Common myeloid progenitor, CD34-positive (primary cell): Measurements from ENCODE around the gene PDZD8.

ENCODE experiments used
- CTCF ChIA-PET: fragments of 350-600 bp; sonication (Branson Sonifier 250); formaldehyde crosslinking; loops from one replicate; lab custom pipeline; 2021; ENCODE audit warnings: antibody characterized with exemption; lab: Charles Lee
- POLR2A ChIA-PET: fragments of 350-600 bp; sonication (Branson Sonifier 250); formaldehyde crosslinking; loops from one replicate; lab custom pipeline; 2021; ENCODE audit warnings: antibody characterized with exemption; lab: Charles Lee
- DNase-seq, 3 donors: peaks; one replicate each; pipeline versions ENCODE4 v3.0.0 to v3.0.0-alpha.2; 2013
- H3K27ac ChIP-seq, 2 experiments: 1 replicate in 1 of 2; 2 replicates in 1 of 2; pipeline ENCODE4 v1.7.0; 2013; ENCODE audit warnings: inconsistent platforms in 2 of 2, low read length in 2 of 2, mild to moderate bottlenecking in 2 of 2, low read depth in 1 of 2, moderate library complexity in 1 of 2; ENCODE audit not compliant: severe bottlenecking in 2 of 2, insufficient read depth in 1 of 2, poor library complexity in 1 of 2
- H3K27me3 ChIP-seq, 5 experiments: replicated peaks in 2 of 5; 1 replicate in 3 of 5; 2 replicates in 2 of 5; pipeline versions ENCODE4 v1.6.1 to v1.7.0; 2013; ENCODE audit warnings: low read length in 4 of 5, mild to moderate bottlenecking in 2 of 5, moderate library complexity in 2 of 5, inconsistent platforms in 1 of 5; ENCODE audit not compliant: insufficient read depth in 5 of 5, control insufficient read depth in 4 of 5
- H3K36me3 ChIP-seq, 4 experiments: 1 replicate in 2 of 4; 2 replicates in 2 of 4; pipeline versions ENCODE4 v1.6.1 to v1.7.0; 2013; ENCODE audit warnings: low read length in 3 of 4, control low read depth in 1 of 4, mild to moderate bottlenecking in 1 of 4; ENCODE audit not compliant: control insufficient read depth in 4 of 4, insufficient read depth in 4 of 4
- H3K4me1 ChIP-seq, 4 experiments: 1 replicate in 3 of 4; 2 replicates in 1 of 4; pipeline versions ENCODE4 v1.6.1 to v1.7.1; 2013; ENCODE audit warnings: low read length in 3 of 4, mild to moderate bottlenecking in 3 of 4, control low read depth in 1 of 4, inconsistent platforms in 1 of 4, moderate library complexity in 1 of 4; ENCODE audit not compliant: control insufficient read depth in 4 of 4, insufficient read depth in 4 of 4; ENCODE audit errors: control extremely low read depth in 1 of 4
- H3K4me3 ChIP-seq, 7 experiments: 1 replicate in 4 of 7; 2 replicates in 3 of 7; pipeline versions ENCODE4 v1.5.1 to v1.7.0; 2013; ENCODE audit warnings: mild to moderate bottlenecking in 7 of 7, low read length in 6 of 7, moderate library complexity in 6 of 7, inconsistent platforms in 2 of 7, low read depth in 2 of 7, control low read depth in 1 of 7; ENCODE audit not compliant: insufficient read depth in 4 of 7, control insufficient read depth in 1 of 7; ENCODE audit errors: extremely low read depth in 1 of 7
- H3K9me3 ChIP-seq, 5 experiments: 1 replicate in 4 of 5; 2 replicates in 1 of 5; pipeline versions ENCODE4 v1.6.1 to v1.7.1; 2013; ENCODE audit warnings: low read length in 4 of 5, mild to moderate bottlenecking in 2 of 5, inconsistent platforms in 1 of 5, low read depth in 1 of 5, moderate library complexity in 1 of 5; ENCODE audit not compliant: control insufficient read depth in 4 of 5, insufficient read depth in 2 of 5; ENCODE audit errors: control extremely low read depth in 1 of 5
- WGBS: methylation state at CpG from one replicate; pipeline ENCODE4 v1.1.5; 2013; ENCODE audit not compliant: insufficient coverage; 5-methylcytosine and 5-hydroxymethylcytosine counted together

Gene PDZD8

DNA sequence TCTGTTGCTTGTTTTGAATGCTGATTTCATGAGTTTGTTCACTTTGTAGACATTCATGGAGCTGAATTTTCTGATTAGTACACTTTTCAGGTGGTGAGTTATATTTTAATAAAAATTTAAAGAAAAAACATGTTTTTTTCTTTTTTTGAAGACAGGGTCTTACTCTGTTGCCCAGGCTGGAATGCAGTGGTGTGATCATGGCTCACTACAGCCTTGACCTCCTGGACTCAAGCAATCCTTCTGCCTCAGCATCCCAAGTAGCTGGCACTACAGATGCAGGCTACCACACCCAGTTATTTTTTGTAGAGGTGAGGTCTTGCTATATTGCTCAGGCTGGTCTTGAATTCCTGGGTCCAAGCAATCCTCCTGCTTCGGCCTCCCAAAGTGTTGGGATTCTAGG lies 23.7 kb downstream of the PDZD8 start:
- no peak for DNase-seq
- ChIA-PET CTCF (interaction anchor here (1.0 to 3.5 kb wide), 8 partner anchors 9 to 135 kb away, joined by 3 to 15 read pairs (median 6); no protein-coding TSS in a partner anchor), POLR2A (no interaction called here)
- Histone ChIP-seq H3K36me3 (peaks cover 0 to 5% (median 4%) of the 10 kb centered on the region in 4 experiments), H3K27me3 (no peaks in the 10 kb centered on the region), H3K4me3 (no peak overlapping the region), H3K27ac (no peak overlapping the region), H3K9me3 (no peaks in the 10 kb centered on the region), H3K4me1 (peaks cover 19 to 61% (median 29%) of the 10 kb centered on the region in 4 experiments)
- no CpG with 5 or more reads among the region's 1 CpG for WGBS

DNA sequence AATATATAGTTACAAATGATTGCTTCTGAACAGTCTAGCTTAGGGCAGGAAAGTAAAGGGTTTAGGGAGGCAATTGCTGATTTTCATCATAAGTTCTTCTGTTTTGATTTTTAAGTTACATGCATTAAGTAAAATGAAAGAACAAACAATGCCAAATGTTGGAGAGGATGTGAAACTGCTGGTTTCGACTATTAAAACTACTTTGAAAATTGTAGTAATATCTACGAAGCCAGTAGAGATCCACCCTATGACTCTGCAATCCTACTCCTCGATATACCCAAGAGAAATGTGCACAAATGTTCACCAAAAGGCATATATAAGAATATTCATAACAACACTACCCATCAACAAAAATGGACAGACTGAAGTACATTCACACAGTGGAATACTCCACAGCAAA lies 24.3 kb downstream of the PDZD8 start:
- Histone ChIP-seq H3K4me1 (peaks cover 19 to 58% (median 29%) of the 10 kb centered on the region in 4 experiments), H3K4me3 (no peak overlapping the region), H3K9me3 (no peaks in the 10 kb centered on the region), H3K36me3 (peaks cover 0 to 5% (median 4%) of the 10 kb centered on the region in 4 experiments), H3K27me3 (no peaks in the 10 kb centered on the region), H3K27ac (no peak overlapping the region)
- CTCF ChIA-PET: interaction anchor here (1.0 to 3.5 kb wide), 8 partner anchors 10 to 134 kb away, joined by 3 to 15 read pairs (median 6); no protein-coding TSS in a partner anchor
- POLR2A ChIA-PET: interaction anchor here (0.6 kb wide), 1 partner anchor 97 kb away, joined by 4 read pairs; no protein-coding TSS in a partner anchor
- no peak for DNase-seq
- WGBS: no CpG with 5 or more reads among the region's 3 CpGs

DNA sequence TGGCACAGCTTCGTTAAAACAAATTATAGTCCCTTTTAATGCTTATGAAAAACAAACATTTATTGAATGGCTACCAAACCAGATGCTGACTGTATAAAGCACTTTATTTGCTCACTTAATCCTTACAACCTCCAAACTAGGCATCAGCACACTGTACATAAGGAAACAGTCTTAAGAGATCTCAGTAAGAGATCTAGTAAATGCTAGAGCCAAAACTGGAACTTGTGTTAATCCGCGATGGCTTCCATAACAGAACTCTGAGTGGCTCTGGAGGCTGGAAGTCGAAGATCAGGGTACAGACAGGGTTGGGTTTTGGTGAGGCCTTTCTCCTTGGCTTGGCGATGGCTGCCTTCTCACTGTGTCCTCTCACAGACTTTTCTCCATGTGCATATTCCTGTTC lies 27.0 kb downstream of the PDZD8 start:
- Histone ChIP-seq H3K27ac (peak overlapping the region in 1 of 2 experiments; percentile 26), H3K9me3 (no peaks in the 10 kb centered on the region), H3K27me3 (no peaks in the 10 kb centered on the region), H3K4me1 (peaks cover 7 to 41% (median 16%) of the 10 kb centered on the region in 4 experiments), H3K36me3 (peaks cover 0 to 5% (median 4%) of the 10 kb centered on the region in 4 experiments), H3K4me3 (no peak overlapping the region)
- 94% methylated on average over 3 of the region's 5 CpGs for WGBS
- DNase-seq: no peak
- ChIA-PET POLR2A (no interaction called here), CTCF (interaction anchor here (1.2 to 1.4 kb wide), 2 partner anchors 23 to 27 kb away, joined by 3 to 5 read pairs; partner anchors contain the start of gene PDZD8)

DNA sequence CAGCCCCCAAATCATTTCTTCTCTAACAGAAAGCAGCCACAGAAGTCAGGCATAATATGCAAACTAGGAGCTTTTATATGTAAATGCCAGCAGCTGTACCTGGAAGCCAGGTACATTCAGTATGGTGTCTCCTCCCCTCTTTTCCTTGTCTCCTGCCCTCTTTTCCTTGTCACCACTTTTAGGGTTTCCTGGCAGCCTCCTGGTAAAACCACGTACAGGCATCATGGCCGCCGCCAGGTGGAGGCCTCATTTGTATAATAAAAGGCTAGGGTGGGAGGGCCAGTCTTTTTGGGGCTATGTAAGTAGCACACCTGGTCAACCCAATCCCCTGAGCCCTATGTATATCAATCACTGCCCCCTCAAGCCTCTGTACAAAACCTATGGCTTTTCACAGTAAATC lies 28.7 kb downstream of the PDZD8 start:
- Histone ChIP-seq H3K27me3 (no peaks in the 10 kb centered on the region), H3K36me3 (peaks cover 0 to 5% (median 2%) of the 10 kb centered on the region in 4 experiments), H3K4me1 (peaks cover 4 to 45% (median 24%) of the 10 kb centered on the region in 4 experiments), H3K4me3 (no peak overlapping the region), H3K9me3 (no peaks in the 10 kb centered on the region), H3K27ac (no peak overlapping the region)
- ChIA-PET CTCF (interaction anchor here (1.4 kb wide), 2 partner anchors 9 to 29 kb away, joined by 3 to 5 read pairs; partner anchors contain the start of gene PDZD8), POLR2A (no interaction called here)
- DNase-seq: no peak
- WGBS: no CpG with 5 or more reads among the region's 3 CpGs

DNA sequence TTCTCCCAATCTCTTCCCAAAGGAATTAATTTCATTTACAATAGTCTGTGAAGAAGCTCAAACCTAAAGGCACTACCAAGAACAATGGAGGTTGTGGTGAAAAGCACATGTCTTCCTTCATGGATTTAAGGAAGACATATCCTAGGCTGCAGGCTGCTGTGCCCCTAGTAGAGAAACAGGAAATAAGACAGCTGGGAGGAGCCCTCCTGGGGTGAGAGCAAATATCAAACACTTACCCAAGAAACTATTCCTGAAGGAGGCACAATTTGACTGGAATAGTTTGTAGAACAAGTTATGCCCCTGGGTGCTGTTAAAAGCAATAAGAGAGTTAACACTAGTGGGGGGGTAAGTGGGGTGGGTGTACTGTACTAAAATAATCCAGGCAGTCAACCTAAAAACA lies 30.1 kb downstream of the PDZD8 start:
- peaks cover 4 to 54% (median 24%) of the 10 kb centered on the region in 4 experiments for H3K4me1 ChIP-seq
- POLR2A ChIA-PET: no interaction called here
- H3K4me3 ChIP-seq: peak overlapping the region in 1 of 7 experiments; percentile 10
- no peak overlapping the region for H3K27ac ChIP-seq
- CTCF ChIA-PET: interaction anchor here (1.2 to 1.9 kb wide), 4 partner anchors 8 to 25 kb away, joined by 3 to 6 read pairs (median 4); no protein-coding TSS in a partner anchor
- H3K9me3 ChIP-seq: no peaks in the 10 kb centered on the region
- DNase-seq: no peak
- no peaks in the 10 kb centered on the region for H3K27me3 ChIP-seq
- peaks cover 2 to 14% (median 3%) of the 10 kb centered on the region in 4 experiments for H3K36me3 ChIP-seq

DNA sequence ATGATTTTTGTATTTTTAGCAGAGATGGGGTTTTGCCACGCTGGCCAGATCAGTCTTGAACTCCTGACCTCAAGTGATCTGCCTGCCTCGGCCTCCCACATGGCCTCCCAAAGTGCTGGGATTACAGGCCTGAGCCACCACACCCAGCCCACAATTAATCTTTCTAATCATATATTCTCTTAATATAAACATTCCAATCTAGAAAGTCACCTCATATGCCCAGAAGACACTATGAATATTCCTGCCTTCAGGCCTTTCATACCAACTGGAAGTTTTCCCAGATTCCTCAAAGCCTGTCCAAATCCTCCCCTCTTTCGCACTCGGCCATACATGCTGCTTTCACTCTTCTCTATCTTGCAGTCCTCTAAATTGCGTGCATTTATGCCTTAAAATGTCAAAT lies 32.6 kb downstream of the PDZD8 start:
- Histone ChIP-seq H3K4me3 (peak overlapping the region in 1 of 7 experiments; percentile 19), H3K27me3 (no peaks in the 10 kb centered on the region), H3K36me3 (peaks cover 5 to 29% (median 10%) of the 10 kb centered on the region in 4 experiments), H3K27ac (peak overlapping the region in 1 of 2 experiments; percentile 40), H3K4me1 (peaks cover 4 to 46% (median 22%) of the 10 kb centered on the region in 4 experiments), H3K9me3 (no peaks in the 10 kb centered on the region)
- WGBS: 95% methylated on average over 4 of the region's 5 CpGs
- CTCF ChIA-PET: interaction anchor here (0.8 to 1.5 kb wide), 3 partner anchors 14 to 24 kb away, joined by 3 to 4 read pairs (median 3); no protein-coding TSS in a partner anchor
- no peak for DNase-seq
- POLR2A ChIA-PET: no interaction called here

DNA sequence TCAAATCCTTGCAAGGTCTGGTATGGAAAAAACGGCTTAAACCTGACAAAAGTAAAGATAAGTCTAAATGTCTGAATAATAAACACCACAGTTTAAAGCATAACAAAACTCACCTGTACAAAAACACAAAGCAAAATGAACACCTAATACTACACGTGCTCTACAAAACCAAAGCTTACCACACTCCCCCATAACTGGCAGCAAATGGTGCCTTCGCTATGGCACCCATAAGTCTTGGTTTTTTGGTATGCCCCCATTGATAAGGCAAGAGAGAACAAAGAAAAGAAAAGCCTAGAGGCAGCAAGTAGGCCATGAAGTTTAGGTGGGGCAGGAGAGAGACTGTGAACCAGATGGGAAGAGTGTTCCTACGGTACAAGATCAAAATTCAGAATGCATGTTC lies 34.2 kb downstream of the PDZD8 start:
- Histone ChIP-seq H3K27ac (no peak overlapping the region), H3K4me3 (no peak overlapping the region), H3K27me3 (no peaks in the 10 kb centered on the region), H3K9me3 (no peaks in the 10 kb centered on the region), H3K36me3 (peaks cover 5 to 33% (median 14%) of the 10 kb centered on the region in 4 experiments), H3K4me1 (peaks cover 4 to 39% (median 22%) of the 10 kb centered on the region in 4 experiments)
- DNase-seq: no peak
- ChIA-PET POLR2A (no interaction called here), CTCF (interaction anchor here (1.5 kb wide), 1 partner anchor 19 kb away, joined by 4 read pairs; no protein-coding TSS in a partner anchor)
- 100% methylated on average over 1 of the region's 4 CpGs for WGBS
